Body of pancreas (tissue), 4 donors: ENCODE measurements around the gene KCTD3. TPM values are rescaled to one million over a fixed set of nuclear protein-coding genes. Genes with fewer than 3 reads are reported as not detected.
A peak's percentile ranks its signal among the peaks of the same experiment; 100 is the strongest.

Experiments used
- ATAC-seq: fragments of 150-250 bp; one replicate; pipeline ENCODE4 v1.9.1; 2016
- DNase-seq, 4 donors: peaks; one replicate each; pipeline ENCODE4 v3.0.0-alpha.2; 2019
- H3K27ac ChIP-seq, 4 donors: fragments of 200-600 bp; sonication (generic); 1 replicate in 3 of 4; 2 replicates in 1 of 4; pipeline versions ENCODE4 v1.5.1 to v1.6.1; 2016 to 2019; ENCODE audit warnings: mild to moderate bottlenecking in 1 of 4, mixed read lengths in 1 of 4, moderate library complexity in 1 of 4
- H3K27me3 ChIP-seq, 2 donors: fragments of 200-600 bp; sonication (generic); one replicate each; pipeline ENCODE4 v1.6.0; 2016; ENCODE audit warnings: mild to moderate bottlenecking in 1 of 2
- H3K36me3 ChIP-seq, 2 donors: fragments of 200-600 bp; sonication (generic); replicated peaks in 1 of 2; 2 replicates each; pipeline ENCODE4 v1.5.1; 2016; ENCODE audit warnings: low read depth in 2 of 2; ENCODE audit not compliant: insufficient read depth in 1 of 2
- H3K4me1 ChIP-seq: fragments of 200-600 bp; sonication (generic); one replicate; pipeline ENCODE4 v1.6.0; 2016
- H3K4me3 ChIP-seq, 2 donors: fragments of 200-600 bp; sonication (generic); 1 replicate in 1 of 2; 2 replicates in 1 of 2; pipeline ENCODE4 v1.5.1; 2016 to 2019
- H3K9me3 ChIP-seq, 3 donors: fragments of 200-600 bp; sonication (generic); 1 replicate in 2 of 3; 2 replicates in 1 of 3; pipeline ENCODE4 v1.5.1; 2016
- POLR2A ChIP-seq, 3 donors: fragments of 450-650 bp; IDR thresholded peaks; one replicate each; pipeline ENCODE4 v1.6.1; 2016; ENCODE audit warnings: antibody characterized with exemption in 3 of 3, mild to moderate bottlenecking in 2 of 3
- WGBS, 2 donors: methylation state at CpG; one replicate each; pipeline ENCODE4 v1.1.5; 2017; 5-methylcytosine and 5-hydroxymethylcytosine counted together
- intact Hi-C: fragments of 100-400 bp; cut with DNase I; formaldehyde crosslinking; loops from one replicate; pipeline ENCODE4 v1.15.1; 2023
- small RNA-seq: library from RNA; depleted of rRNA; stranded (forward); fragments of <200 nt; gene quantifications from one replicate; pipeline ENCODE3, GENCODE V24; 2016
- total RNA-seq, 2 donors: library from RNA; depleted of rRNA; stranded (reverse); fragments of >200 nt; gene quantifications; one replicate each; pipeline ENCODE4 v1.1.0, GENCODE V29; 2016
- TF ChIP-seq, protein P1 (sequence below), 7 experiments: fragments of 450-650 bp in 4 of 7; fragments of 200-600 bp in 3 of 7; sonication (generic) in 3 of 7; IDR thresholded peaks; one replicate each; pipeline ENCODE4 v1.5.1; 2016 to 2019; ENCODE audit warnings: antibody characterized with exemption in 7 of 7

KCTD3 gene
- total RNA-seq, 2 donors from 2014 or later = 31.6 to 38.7 TPM

DNA sequence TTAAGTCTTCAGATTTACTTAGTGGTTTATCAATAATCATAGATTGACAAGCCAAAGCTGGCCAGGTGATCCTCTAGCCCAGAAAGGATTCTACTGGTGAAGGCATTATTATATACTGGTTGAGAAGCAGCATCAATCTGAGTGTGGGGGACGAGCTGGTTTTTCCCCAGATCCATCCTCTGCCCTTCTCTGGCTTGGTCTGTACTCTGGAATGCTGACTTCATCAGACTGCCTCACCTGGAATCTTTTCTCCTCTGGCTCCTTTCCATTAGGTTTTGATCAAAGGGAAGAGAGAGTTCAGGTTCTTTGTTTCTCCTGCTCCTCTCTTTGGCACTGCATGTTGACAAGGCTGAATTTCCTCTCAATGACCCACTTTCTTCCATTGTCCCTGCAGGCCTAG, 93.9 kb downstream of the KCTD3 start:
- WGBS, 2 donors = 52 to 63% methylated on average over 1 of the region's 1 CpG
- TF ChIP-seq, protein P1, sequence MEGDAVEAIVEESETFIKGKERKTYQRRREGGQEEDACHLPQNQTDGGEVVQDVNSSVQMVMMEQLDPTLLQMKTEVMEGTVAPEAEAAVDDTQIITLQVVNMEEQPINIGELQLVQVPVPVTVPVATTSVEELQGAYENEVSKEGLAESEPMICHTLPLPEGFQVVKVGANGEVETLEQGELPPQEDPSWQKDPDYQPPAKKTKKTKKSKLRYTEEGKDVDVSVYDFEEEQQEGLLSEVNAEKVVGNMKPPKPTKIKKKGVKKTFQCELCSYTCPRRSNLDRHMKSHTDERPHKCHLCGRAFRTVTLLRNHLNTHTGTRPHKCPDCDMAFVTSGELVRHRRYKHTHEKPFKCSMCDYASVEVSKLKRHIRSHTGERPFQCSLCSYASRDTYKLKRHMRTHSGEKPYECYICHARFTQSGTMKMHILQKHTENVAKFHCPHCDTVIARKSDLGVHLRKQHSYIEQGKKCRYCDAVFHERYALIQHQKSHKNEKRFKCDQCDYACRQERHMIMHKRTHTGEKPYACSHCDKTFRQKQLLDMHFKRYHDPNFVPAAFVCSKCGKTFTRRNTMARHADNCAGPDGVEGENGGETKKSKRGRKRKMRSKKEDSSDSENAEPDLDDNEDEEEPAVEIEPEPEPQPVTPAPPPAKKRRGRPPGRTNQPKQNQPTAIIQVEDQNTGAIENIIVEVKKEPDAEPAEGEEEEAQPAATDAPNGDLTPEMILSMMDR (IDR thresholded peaks at IDR 0.05) = no peak
- no peak for TF ChIP-seq POLR2A (IDR thresholded peaks at IDR 0.05)
- peak; percentile 42 for ATAC-seq
- H3K9me3 ChIP-seq = no peaks in the 10 kb centered on the region
- H3K27me3 ChIP-seq = no peaks in the 10 kb centered on the region
- H3K4me1 ChIP-seq = peaks cover 20% of the 10 kb centered on the region
- no peak for DNase-seq
- intact Hi-C loops = no loop called here
- H3K27ac ChIP-seq = peak overlapping the region in 1 of 4 donors; percentile 25
- H3K36me3 ChIP-seq = no peaks in the 10 kb centered on the region
- H3K4me3 ChIP-seq = no peak overlapping the region

DNA sequence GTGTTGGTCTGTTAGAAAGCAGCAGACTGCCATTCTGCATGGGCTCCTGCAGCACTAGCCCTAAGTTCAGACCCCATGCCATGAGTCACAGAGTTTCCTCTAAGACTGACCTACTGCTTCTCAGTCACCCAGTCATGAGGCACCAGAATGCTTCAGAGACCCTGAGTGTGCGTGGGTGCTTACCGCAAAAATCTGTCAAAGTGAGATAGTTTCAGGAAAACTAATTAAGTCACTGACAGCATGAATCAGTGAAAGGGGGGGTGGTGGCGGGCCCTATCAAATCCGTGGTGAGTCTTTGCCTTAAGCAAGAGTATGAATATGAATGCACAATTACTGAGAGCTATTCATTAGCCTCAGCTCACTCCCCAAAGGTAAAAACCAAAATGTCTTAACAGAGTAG, 98.1 kb downstream of the KCTD3 start:
- Histone ChIP-seq H3K9me3 (no peaks in the 10 kb centered on the region), H3K4me3 (no peak overlapping the region), H3K36me3 (no peaks in the 10 kb centered on the region), H3K27ac (no peak overlapping the region), H3K4me1 (peaks cover 12% of the 10 kb centered on the region), H3K27me3 (no peaks in the 10 kb centered on the region)
- TF ChIP-seq POLR2A (IDR thresholded peaks at IDR 0.05) = no peak
- TF ChIP-seq, protein P1 (IDR thresholded peaks at IDR 0.05) = no peak
- DNase-seq (no peak), ATAC-seq (no peak)
- 76 to 91% methylated on average over 4 of the region's 4 CpGs for WGBS, 2 donors
- intact Hi-C loops = no loop called here

DNA sequence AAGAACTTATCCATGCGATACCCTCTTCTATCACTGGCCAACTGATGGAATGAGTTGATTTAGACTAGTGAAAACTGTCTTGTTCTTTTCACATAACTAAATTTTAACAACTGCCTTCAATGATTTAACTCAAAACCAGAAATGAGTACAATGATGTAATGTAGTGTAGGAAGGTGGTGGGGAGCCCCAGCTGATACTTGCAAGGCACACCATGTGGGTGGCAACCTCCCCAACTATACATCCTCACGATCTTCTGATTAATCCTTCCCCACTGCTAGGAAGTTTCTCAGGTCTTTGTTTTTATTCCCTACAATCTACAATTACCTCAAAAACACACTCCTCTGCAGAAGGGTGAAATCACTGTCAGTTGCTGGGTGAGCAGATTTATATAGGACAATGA, 100.7 kb downstream of the KCTD3 start:
- 72 to 81% methylated on average over 2 of the region's 2 CpGs for WGBS, 2 donors
- Histone ChIP-seq H3K4me3 (no peak overlapping the region), H3K27ac (no peak overlapping the region), H3K27me3 (no peaks in the 10 kb centered on the region), H3K4me1 (no peaks in the 10 kb centered on the region), H3K36me3 (no peaks in the 10 kb centered on the region), H3K9me3 (no peaks in the 10 kb centered on the region)
- intact Hi-C loops = no loop called here
- DNase-seq (no peak), ATAC-seq (no peak)
- TF ChIP-seq POLR2A (IDR thresholded peaks at IDR 0.05) = no peak
- TF ChIP-seq, protein P1 (IDR thresholded peaks at IDR 0.05) = no peak

DNA sequence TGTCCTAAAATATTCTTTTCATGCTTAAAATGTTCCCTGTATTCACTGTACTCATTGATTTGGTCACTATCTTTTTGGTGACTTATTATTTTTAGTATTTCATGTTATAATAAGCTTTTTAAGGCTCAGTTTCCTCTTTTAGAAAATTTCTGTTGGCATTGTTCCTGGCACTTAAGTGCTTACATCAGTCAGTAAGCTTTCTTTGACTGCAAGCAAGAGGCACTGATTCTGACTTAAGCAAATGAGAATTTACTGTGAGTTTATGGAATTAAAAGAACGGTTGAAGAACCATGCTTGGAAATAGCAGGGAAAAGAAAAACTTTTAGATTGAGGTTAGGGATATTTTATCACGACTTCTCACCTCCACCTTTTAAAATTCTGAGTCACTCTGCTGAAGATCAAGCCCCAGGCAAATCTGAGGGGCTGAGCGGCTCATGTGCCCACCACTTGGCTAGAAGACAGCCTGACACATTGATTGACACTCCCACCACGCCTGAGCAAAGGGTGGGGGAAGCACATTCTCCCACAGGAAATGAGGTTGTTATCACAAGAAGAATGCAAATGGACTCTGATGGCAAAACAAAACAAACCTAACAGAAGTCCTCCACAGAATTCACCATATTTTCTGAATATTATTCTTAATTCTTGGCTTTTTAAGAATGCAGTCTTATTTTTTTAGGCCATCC, 102.8 kb downstream of the KCTD3 start:
- no peak for TF ChIP-seq POLR2A (IDR thresholded peaks at IDR 0.05)
- TF ChIP-seq, protein P1 (IDR thresholded peaks at IDR 0.05) = no peak
- Histone ChIP-seq H3K4me3 (no peak overlapping the region), H3K9me3 (no peaks in the 10 kb centered on the region), H3K27me3 (no peaks in the 10 kb centered on the region), H3K27ac (no peak overlapping the region), H3K4me1 (no peaks in the 10 kb centered on the region), H3K36me3 (no peaks in the 10 kb centered on the region)
- WGBS, 2 donors = 31 to 55% methylated on average over 4 of the region's 4 CpGs
- no peak for DNase-seq
- intact Hi-C loops = no loop called here
- no peak for ATAC-seq

Small RNA genes lying within 50 kb of the gene (small RNA-seq; reads per million reads assigned to genes)
- gene RF00108 = not detected
